Nephron progenitor cell (in vitro differentiated cells): ENCODE results near the gene PDE10A.

Experiments used
- DNase-seq: peaks from one replicate; pipeline ENCODE4 v3.0.0; 2021
- H3K27ac Mint-ChIP-seq: 2 replicates; pipeline ENCODE4 v1.8.0; 2021; ENCODE audit warnings: mild to moderate bottlenecking, moderate library complexity, mixed read lengths
- H3K27me3 Mint-ChIP-seq: 2 replicates; pipeline ENCODE4 v1.8.0; 2021; ENCODE audit warnings: mild to moderate bottlenecking, low read depth, mixed read lengths; ENCODE audit not compliant: poor library complexity
- H3K36me3 Mint-ChIP-seq: 2 replicates; pipeline ENCODE4 v1.8.0; 2021; ENCODE audit warnings: low read depth, mixed read lengths
- H3K4me1 Mint-ChIP-seq: 2 replicates; pipeline ENCODE4 v1.8.0; 2021; ENCODE audit warnings: mixed read lengths
- H3K4me3 Mint-ChIP-seq: 2 replicates; pipeline ENCODE4 v1.8.0; 2021; ENCODE audit warnings: mild to moderate bottlenecking, moderate library complexity, mixed read lengths
- H3K9me3 Mint-ChIP-seq: 2 replicates; pipeline ENCODE4 v1.8.0; 2021; ENCODE audit warnings: mild to moderate bottlenecking, moderate library complexity, mixed read lengths
- CTCF ChIP-seq: fragments of 200-600 bp; sonication (generic); IDR thresholded peaks from 2 replicates; pipeline ENCODE4 v1.5.0; 2021; ENCODE audit warnings: antibody characterized with exemption

Gene PDE10A

GRCh38 chr6:165301372-165302246, 361.4 kb downstream of the PDE10A start:
- no peak for DNase-seq
- H3K4me1 Mint-ChIP-seq = peaks cover 12% of the 10 kb centered on the region
- no peaks in the 10 kb centered on the region for H3K36me3 Mint-ChIP-seq
- no peak for TF ChIP-seq CTCF
- H3K27me3 Mint-ChIP-seq = peaks cover 13% of the 10 kb centered on the region
- H3K4me3 Mint-ChIP-seq = no peak overlapping the region
- H3K9me3 Mint-ChIP-seq = peaks cover 8% of the 10 kb centered on the region
- no peak overlapping the region for H3K27ac Mint-ChIP-seq

- TF ChIP-seq CTCF = no peak
- H3K36me3 Mint-ChIP-seq = no peaks in the 10 kb centered on the region
- no peak for DNase-seq
- H3K27ac Mint-ChIP-seq = no peak overlapping the region
- H3K4me3 Mint-ChIP-seq = no peak overlapping the region
- H3K9me3 Mint-ChIP-seq = peaks cover 8% of the 10 kb centered on the region
- peaks cover 13% of the 10 kb centered on the region for H3K27me3 Mint-ChIP-seq
- peaks cover 12% of the 10 kb centered on the region for H3K4me1 Mint-ChIP-seq
These were observed 362.6 kb downstream of the PDE10A start for GRCh38 chr6:165300422-165300936.

- Mint-ChIP-seq H3K4me3 (no peak overlapping the region), H3K27me3 (peaks cover 13% of the 10 kb centered on the region), H3K36me3 (no peaks in the 10 kb centered on the region), H3K27ac (no peak overlapping the region), H3K9me3 (peaks cover 8% of the 10 kb centered on the region), H3K4me1 (peaks cover 12% of the 10 kb centered on the region)
- no peak for DNase-seq
- no peak for TF ChIP-seq CTCF
These were observed 364.2 kb downstream of the PDE10A start for GRCh38 chr6:165298875-165299274.

- Mint-ChIP-seq H3K27me3 (peaks cover 13% of the 10 kb centered on the region), H3K9me3 (peaks cover 8% of the 10 kb centered on the region), H3K4me1 (peaks cover 12% of the 10 kb centered on the region), H3K4me3 (no peak overlapping the region), H3K27ac (no peak overlapping the region), H3K36me3 (no peaks in the 10 kb centered on the region)
- TF ChIP-seq CTCF = no peak
- DNase-seq = no peak
These were observed 364.6 kb downstream of the PDE10A start for GRCh38 chr6:165298402-165298801.

- Mint-ChIP-seq H3K4me3 (no peak overlapping the region), H3K4me1 (no peaks in the 10 kb centered on the region), H3K36me3 (peaks cover 13% of the 10 kb centered on the region), H3K27ac (no peak overlapping the region), H3K27me3 (peaks cover 9% of the 10 kb centered on the region), H3K9me3 (peaks cover 6% of the 10 kb centered on the region)
- DNase-seq = no peak
- no peak for TF ChIP-seq CTCF
These were observed 370.4 kb downstream of the PDE10A start for GRCh38 chr6:165292657-165293056.
